T-helper 17 cell (primary cell): ENCODE measurements around the gene ELOF1. TPM values are rescaled to one million over a fixed set of nuclear protein-coding genes. Genes with fewer than 3 reads are reported as not detected.
"Not testable (repeated sequence)": the region's sequence is repeated elsewhere in the genome, so short reads cannot be mapped to it uniquely, and the experiment has no call there.

Experiments
- ATAC-seq: fragments of 150-1000 bp; cut with Tn5 transposase; 2 replicates; pipeline ENCODE4 v1.10.0; 2021; ENCODE audit warnings: mild to moderate bottlenecking, moderate library complexity
- DNase-seq, 3 donors: peaks; one replicate each; pipeline versions ENCODE4 v3.0.0 to v3.0.0-alpha.2; 2020 to 2021
- H3K9me3 ChIP-seq: one replicate; pipeline ENCODE4 v1.7.0; 2013; ENCODE audit warnings: low read length, mild to moderate bottlenecking; ENCODE audit not compliant: control insufficient read depth, poor library complexity, severe bottlenecking
- H3K27ac Mint-ChIP-seq: one replicate; pipeline ENCODE4 v1.8.0; 2022; ENCODE audit warnings: mild to moderate bottlenecking, moderate library complexity, mixed read lengths
- H3K27me3 Mint-ChIP-seq: one replicate; pipeline ENCODE4 v1.8.0; 2022; ENCODE audit warnings: mixed read lengths
- H3K36me3 Mint-ChIP-seq: one replicate; pipeline ENCODE4 v1.8.0; 2022; ENCODE audit warnings: low read depth, mixed read lengths
- H3K4me1 Mint-ChIP-seq: one replicate; pipeline ENCODE4 v1.8.0; 2022; ENCODE audit warnings: mild to moderate bottlenecking, mixed read lengths
- H3K4me3 Mint-ChIP-seq: one replicate; pipeline ENCODE4 v1.8.0; 2022; ENCODE audit warnings: mild to moderate bottlenecking, moderate library complexity, mixed read lengths
- total RNA-seq, 4 donors: library from RNA in 2 of 4; stranded (reverse) in 2 of 4; gene quantifications; one replicate each; pipeline ENCODE4 v1.2.3 and lab custom pipeline; 2022 to 2026

The ELOF1 gene
- total RNA-seq, result 10 to 100 TPM; 33.9 to 40.6 TPM
- total RNA-seq (lab: John Stamatoyannopoulos, UW), result 24.0 to 35.3 reads per million in 2 donors

GRCh38 chr19:11558881-11559828, at the start of gene ELOF1:
Gene ELOF1, minus strand, starts transcription at chr19:11559230. Its CDS starts 4,883 bp downstream, at chr19:11554347.
- DNase-seq, result peak; percentile 92 to 94 (median 93)
- no peaks in the 10 kb centered on the region for H3K27me3 Mint-ChIP-seq
- ATAC-seq, result peak; percentile 94
- no peaks in the 10 kb centered on the region for H3K9me3 ChIP-seq
- H3K4me3 Mint-ChIP-seq, result peak within 1 kb of the TSS; percentile 98
- peaks cover 6% of the 10 kb centered on the region for H3K36me3 Mint-ChIP-seq
- H3K4me1 Mint-ChIP-seq, result peaks cover 40% of the 10 kb centered on the region
- H3K27ac Mint-ChIP-seq, result peak within 1 kb of the TSS; percentile 86

GRCh38 chr19:11606484-11606883, 47.5 kb upstream of the ELOF1 start:
- DNase-seq (no peak), ATAC-seq (no peak)
- H3K9me3 ChIP-seq, result no peaks in the 10 kb centered on the region
- Mint-ChIP-seq H3K4me1 (peaks cover 4% of the 10 kb centered on the region), H3K27ac (no peak overlapping the region), H3K4me3 (no peak overlapping the region), H3K36me3 (peaks cover 14% of the 10 kb centered on the region), H3K27me3 (no peaks in the 10 kb centered on the region)

- not testable (repeated sequence) for H3K36me3 Mint-ChIP-seq, ATAC-seq, H3K27ac Mint-ChIP-seq, H3K9me3 ChIP-seq, DNase-seq, H3K4me3 Mint-ChIP-seq, H3K27me3 Mint-ChIP-seq
- H3K4me1 Mint-ChIP-seq, result peaks cover 12% of the 10 kb centered on the region
Measured at GRCh38 chr19:11599704-11600103, 40.7 kb upstream of the ELOF1 start.

- DNase-seq (no peak), ATAC-seq (no peak)
- Mint-ChIP-seq H3K4me3 (peak overlapping the region; percentile 91), H3K4me1 (peaks cover 12% of the 10 kb centered on the region), H3K27me3 (no peaks in the 10 kb centered on the region), H3K36me3 (peaks cover 3% of the 10 kb centered on the region), H3K27ac (peak overlapping the region; percentile 34)
- no peaks in the 10 kb centered on the region for H3K9me3 ChIP-seq
Measured at GRCh38 chr19:11598746-11599145, 39.7 kb upstream of the ELOF1 start.

- DNase-seq, result no peak
- H3K4me1 Mint-ChIP-seq, result peaks cover 12% of the 10 kb centered on the region
Measured at GRCh38 chr19:11598103-11598483, 39.1 kb upstream of the ELOF1 start.

GRCh38 chr19:11597202-11598102, 38.4 kb upstream of the ELOF1 start, which contains the start of gene ZNF627:
Gene ZNF627, plus strand, starts transcription at chr19:11597483. Its CDS starts 145 bp downstream, at chr19:11597628.
- H3K9me3 ChIP-seq, result no peaks in the 10 kb centered on the region
- Mint-ChIP-seq H3K4me3 (peak within 1 kb of the TSS; percentile 91), H3K4me1 (peaks cover 12% of the 10 kb centered on the region), H3K36me3 (peaks cover under 1% of the 10 kb centered on the region), H3K27me3 (no peaks in the 10 kb centered on the region), H3K27ac (peak within 1 kb of the TSS; percentile 72)
- DNase-seq, result peak; percentile 89 to 94 (median 92)
- peak; percentile 99 for ATAC-seq

More at GRCh38 chr19:11598103-11598483, 39.1 kb upstream of the ELOF1 start:
- H3K4me3 Mint-ChIP-seq, result peak overlapping the region; percentile 91
- ATAC-seq, result no peak
- peak overlapping the region; percentile 72 for H3K27ac Mint-ChIP-seq
- H3K27me3 Mint-ChIP-seq, result no peaks in the 10 kb centered on the region
- peaks cover 3% of the 10 kb centered on the region for H3K36me3 Mint-ChIP-seq
- H3K9me3 ChIP-seq, result no peaks in the 10 kb centered on the region

- peaks cover 7% of the 10 kb centered on the region for H3K4me1 Mint-ChIP-seq
- ATAC-seq (no peak), DNase-seq (no peak)
- H3K36me3 Mint-ChIP-seq, result no peaks in the 10 kb centered on the region
- H3K4me3 Mint-ChIP-seq, result no peak overlapping the region
- H3K27ac Mint-ChIP-seq, result peak overlapping the region; percentile 72
- no peaks in the 10 kb centered on the region for H3K27me3 Mint-ChIP-seq
- no peaks in the 10 kb centered on the region for H3K9me3 ChIP-seq
Measured at GRCh38 chr19:11596156-11596555, 37.1 kb upstream of the ELOF1 start.

- no peaks in the 10 kb centered on the region for H3K36me3 Mint-ChIP-seq
Measured at GRCh38 chr19:11594084-11594483, 35.1 kb upstream of the ELOF1 start.

GRCh38 chr19:11587975-11588631, 29.1 kb upstream of the ELOF1 start:
- H3K4me1 Mint-ChIP-seq, result peaks cover 3% of the 10 kb centered on the region
- H3K36me3 Mint-ChIP-seq, result no peaks in the 10 kb centered on the region
- no peaks in the 10 kb centered on the region for H3K27me3 Mint-ChIP-seq
- DNase-seq (no peak), ATAC-seq (no peak)
- H3K9me3 ChIP-seq, result no peaks in the 10 kb centered on the region
- no peak overlapping the region for H3K27ac Mint-ChIP-seq
- no peak overlapping the region for H3K4me3 Mint-ChIP-seq

More at GRCh38 chr19:11594084-11594483, 35.1 kb upstream of the ELOF1 start:
- DNase-seq (no peak), ATAC-seq (no peak)
- H3K4me1 Mint-ChIP-seq, result peaks cover 7% of the 10 kb centered on the region
- H3K9me3 ChIP-seq, result no peaks in the 10 kb centered on the region
- no peak overlapping the region for H3K4me3 Mint-ChIP-seq
- H3K27ac Mint-ChIP-seq, result no peak overlapping the region
- no peaks in the 10 kb centered on the region for H3K27me3 Mint-ChIP-seq

GRCh38 chr19:11587302-11587974, 28.4 kb upstream of the ELOF1 start:
- Mint-ChIP-seq H3K4me1 (peaks cover 3% of the 10 kb centered on the region), H3K27me3 (no peaks in the 10 kb centered on the region), H3K36me3 (no peaks in the 10 kb centered on the region), H3K4me3 (peak overlapping the region; percentile 7), H3K27ac (no peak overlapping the region)
- peak; percentile 54 to 70 (median 60) for DNase-seq
- H3K9me3 ChIP-seq, result no peaks in the 10 kb centered on the region
- peak; percentile 95 for ATAC-seq

GRCh38 chr19:11586331-11586730, 27.3 kb upstream of the ELOF1 start:
- no peaks in the 10 kb centered on the region for H3K27me3 Mint-ChIP-seq
- no peak overlapping the region for H3K27ac Mint-ChIP-seq
- H3K9me3 ChIP-seq, result no peaks in the 10 kb centered on the region
- DNase-seq, result no peak
- peaks cover 7% of the 10 kb centered on the region for H3K4me1 Mint-ChIP-seq
- H3K4me3 Mint-ChIP-seq, result no peak overlapping the region
- no peak for ATAC-seq
- no peaks in the 10 kb centered on the region for H3K36me3 Mint-ChIP-seq

GRCh38 chr19:11581740-11582139, 22.7 kb upstream of the ELOF1 start:
- ATAC-seq, result peak; percentile 60
- H3K27me3 Mint-ChIP-seq, result no peaks in the 10 kb centered on the region

More at GRCh38 chr19:11581740-11582139, 22.7 kb upstream of the ELOF1 start:
- Mint-ChIP-seq H3K4me3 (peak overlapping the region; percentile 80), H3K36me3 (no peaks in the 10 kb centered on the region), H3K27ac (peak overlapping the region; percentile 89), H3K4me1 (peaks cover 15% of the 10 kb centered on the region)
- H3K9me3 ChIP-seq, result no peaks in the 10 kb centered on the region
- no peak for DNase-seq
